Stromal cell of bone marrow (primary cell): ENCODE measurements around the gene RSPH6A.
"Not testable (repeated sequence)": the region's sequence is repeated elsewhere in the genome, so short reads cannot be mapped to it uniquely, and the experiment has no call there.

Source experiments
- DNase-seq: peaks from one replicate; pipeline ENCODE4 v3.0.0-alpha.2; 2012; ENCODE audit warnings: low read depth

Gene RSPH6A

DNA sequence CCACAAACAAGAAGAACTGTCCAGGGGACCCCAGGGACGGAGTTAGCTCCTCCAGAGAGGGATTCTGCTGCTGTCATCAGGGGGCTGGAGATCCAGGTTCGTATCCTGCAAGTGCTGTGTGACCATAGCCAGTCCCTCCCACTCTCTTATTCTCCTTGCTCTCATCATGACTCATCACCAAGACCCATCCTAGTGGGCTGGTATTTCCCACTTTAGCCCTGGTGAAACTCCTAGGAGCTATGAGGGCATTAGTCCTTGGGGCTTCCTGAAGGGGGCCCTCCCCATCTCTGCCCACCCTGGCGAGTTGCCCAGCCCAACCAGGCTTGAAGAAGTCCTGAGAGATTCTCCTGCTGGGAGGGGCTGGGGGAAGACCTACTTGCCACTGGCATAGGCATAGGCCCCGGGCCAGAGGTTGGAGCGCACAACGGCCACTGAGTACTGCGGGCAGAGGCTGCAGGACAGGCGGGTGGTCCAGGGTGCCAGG, 15.0 kb downstream of the RSPH6A start:
- no peak for DNase-seq

DNA sequence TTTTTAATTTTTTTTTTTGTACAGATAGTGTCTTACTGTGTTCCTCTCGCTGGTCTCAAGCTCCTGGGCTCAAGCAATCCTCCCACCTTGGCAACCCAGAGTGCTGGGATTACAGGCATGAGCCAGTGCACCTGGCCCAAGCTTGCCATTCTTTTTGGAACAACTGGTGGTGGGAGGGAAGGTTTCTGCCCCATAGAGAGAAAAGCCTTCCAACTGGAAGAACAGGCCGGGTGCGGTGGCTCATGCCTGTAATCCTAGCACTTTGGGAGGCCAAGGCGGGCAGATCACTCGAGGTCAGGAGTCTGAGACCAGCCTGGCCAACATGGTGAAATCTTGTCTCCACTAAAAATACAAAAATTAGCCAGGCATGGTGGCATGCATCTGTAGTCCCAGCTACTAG, 15.6 kb downstream of the RSPH6A start:
- not testable (repeated sequence) for DNase-seq

DNA sequence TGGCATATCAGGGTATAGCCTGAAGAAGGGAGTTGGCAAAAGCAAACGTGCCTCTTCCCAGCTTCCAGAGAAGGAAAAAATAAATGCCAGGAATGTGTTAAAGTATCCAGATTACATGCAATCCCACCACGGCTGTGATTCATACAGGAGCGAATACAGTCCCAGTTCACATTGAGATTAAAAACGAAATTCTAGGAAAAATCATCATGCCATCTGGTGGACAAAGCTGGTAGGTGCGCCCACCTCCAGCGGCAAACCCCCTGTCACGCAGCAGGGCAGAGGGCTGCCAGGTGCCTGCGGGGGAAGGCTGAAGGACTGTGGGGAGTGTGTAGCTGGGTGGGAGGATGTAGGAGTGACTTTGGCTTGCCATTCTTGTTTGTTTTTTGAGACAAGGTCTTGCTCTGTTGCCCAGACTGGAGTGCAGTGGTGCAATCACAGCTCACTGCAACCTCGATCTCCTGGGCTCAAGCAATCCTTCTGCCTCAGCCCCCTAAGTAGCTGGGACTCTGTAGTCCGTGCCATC, 16.1 kb downstream of the RSPH6A start:
- DNase-seq = peak; percentile 65

DNA sequence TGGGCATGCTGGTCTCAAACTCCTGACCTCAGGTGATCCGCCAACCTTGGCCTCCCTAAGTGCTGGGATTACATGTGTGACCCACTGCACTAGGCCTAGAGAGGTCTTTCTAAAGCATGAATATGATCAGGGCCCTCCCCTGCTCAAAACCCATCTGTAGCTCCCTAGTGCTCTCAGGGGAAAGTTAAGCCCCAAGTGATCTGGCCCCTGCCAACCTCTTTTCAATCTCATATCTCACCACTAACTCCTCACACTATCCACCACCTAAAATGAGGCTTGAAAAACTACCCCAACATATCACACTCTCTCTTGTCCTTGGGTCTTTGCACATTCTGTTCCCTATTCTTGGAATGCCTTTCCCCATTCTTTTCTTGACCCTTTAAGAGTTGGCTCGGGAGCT, 20.5 kb downstream of the RSPH6A start:
- DNase-seq = no peak

DNA sequence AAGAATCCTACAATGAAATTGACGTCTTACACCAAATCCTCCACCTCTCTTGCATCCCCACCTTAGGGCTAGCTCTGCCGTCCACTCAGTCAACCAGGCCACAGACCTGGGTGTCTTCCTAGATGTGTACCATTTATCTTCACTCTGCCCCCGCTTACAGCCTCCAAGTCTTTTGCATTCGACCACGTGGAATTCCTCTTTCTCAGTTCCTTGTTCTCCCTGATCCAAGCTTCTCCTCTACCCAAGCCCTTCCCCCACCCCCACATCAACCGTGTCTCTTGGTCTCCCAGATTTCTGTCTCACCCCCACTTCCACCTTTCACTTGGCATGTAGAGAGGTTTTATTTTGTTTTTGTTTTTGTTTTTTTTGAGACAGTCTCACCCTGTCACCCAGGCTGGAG, 21.2 kb downstream of the RSPH6A start:
- no peak for DNase-seq

DNA sequence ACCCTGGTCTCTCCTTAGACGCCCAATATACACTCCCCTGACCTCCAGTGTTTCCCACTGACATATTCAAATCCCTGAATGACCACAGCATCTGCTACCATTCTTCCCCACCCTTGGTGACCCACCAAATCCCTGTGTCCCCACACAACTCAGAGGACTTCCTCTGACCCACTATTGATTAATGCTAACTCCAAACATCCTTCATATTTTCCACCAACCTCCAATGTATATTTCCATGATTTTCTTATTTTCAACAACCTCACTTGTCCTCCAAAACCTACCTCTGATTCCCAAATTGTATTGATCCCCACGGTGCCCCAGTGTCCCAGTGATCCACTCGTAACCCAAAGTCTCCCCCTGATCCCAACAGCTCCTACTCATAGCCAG, 21.9 kb downstream of the RSPH6A start:
- DNase-seq = no peak

DNA sequence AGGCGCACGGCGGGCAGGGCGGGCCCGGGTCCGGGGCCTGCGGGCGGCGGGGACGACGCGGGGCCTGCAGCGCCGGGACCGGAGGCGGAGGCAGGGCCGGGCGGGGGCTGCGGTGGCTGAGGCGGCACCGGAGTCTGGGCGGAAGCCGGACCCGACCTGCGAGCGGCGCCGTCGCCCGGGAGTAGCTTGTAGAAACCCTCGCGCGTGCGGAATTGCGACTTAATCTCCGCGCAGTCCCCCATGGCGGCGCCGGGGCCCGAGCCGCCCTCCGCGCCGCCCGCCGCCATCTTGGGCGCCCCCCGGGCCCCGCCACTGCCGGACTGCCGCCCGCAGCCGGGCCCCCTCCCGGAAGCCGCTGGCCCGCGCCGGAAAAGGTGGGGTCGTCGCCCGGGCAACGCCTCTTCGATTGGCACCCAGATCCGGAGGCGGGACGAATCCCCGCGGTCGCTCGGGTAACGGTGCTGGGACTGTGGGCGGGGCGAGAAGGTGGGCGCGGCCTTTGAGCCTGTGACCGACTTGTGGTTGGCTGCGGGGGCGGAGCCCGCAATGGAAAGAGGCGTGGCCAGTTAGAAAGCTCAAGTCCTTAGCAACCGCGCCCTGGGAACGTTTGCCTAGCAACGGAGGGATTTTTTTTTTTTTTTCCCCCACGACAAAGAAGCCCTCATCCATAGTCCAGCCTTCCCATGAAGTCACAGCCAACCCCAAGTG, 22.5 kb downstream of the RSPH6A start, which contains the start of gene DMWD:
Gene DMWD, minus strand, starts transcription at position 376 of the 708 bp plus-strand sequence. Its CDS starts 89 bp downstream, at position 287.
- DNase-seq = peak; percentile 95

DNA sequence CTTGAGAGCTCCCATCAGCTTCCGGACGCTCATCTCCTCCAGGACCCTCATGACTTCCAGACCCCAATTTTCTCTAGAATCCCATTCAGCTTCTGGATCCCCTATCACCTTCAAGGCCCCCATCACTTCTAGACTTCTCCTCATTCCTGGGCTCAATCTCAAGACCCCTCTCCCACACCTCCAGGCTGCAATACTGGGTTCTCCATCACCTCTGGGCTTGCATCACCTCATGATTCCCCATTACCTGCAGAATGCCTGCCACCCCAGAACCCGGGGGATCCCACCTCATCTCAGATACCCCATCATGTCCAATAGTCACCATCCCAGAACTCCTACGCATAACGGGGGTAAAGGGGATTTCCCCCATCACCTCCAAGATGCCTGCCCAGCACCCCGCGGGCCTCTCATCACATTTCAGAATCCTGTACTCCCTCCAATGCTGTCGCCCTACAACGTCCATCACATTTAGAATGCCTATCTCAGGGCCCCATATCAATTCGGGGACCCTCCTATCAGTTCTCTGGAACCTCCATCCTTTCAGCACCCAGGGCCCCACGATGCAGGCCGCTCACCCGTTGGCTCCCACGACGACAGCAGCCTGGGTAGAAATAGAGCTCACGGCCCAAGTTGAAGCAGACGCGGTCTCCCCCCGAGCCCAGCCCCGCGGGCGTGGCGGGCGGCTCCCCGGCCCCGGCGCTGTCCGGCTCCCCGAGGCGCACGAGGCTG, 23.2 kb downstream of the RSPH6A start:
- DNase-seq = no peak

DNA sequence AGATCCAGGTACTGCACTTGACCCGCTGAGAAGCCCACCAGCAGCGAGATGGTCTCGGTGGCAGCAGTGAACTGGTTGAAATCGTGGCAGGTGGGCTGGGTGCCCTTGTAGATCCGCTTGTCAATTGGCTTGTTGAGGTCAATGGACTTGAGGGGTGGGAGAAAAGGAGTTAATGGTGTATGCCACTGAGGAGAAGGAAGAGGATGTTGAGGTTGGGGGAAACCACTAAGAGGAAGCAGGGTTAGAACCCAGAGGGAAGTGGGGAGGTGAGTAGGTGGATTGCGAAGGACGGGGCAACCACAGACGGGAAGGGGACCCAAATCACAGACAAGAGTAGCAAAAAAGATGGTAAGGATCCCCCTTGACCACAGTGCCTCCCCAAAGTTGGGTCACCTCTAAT, 24.2 kb downstream of the RSPH6A start:
- DNase-seq = no peak

DNA sequence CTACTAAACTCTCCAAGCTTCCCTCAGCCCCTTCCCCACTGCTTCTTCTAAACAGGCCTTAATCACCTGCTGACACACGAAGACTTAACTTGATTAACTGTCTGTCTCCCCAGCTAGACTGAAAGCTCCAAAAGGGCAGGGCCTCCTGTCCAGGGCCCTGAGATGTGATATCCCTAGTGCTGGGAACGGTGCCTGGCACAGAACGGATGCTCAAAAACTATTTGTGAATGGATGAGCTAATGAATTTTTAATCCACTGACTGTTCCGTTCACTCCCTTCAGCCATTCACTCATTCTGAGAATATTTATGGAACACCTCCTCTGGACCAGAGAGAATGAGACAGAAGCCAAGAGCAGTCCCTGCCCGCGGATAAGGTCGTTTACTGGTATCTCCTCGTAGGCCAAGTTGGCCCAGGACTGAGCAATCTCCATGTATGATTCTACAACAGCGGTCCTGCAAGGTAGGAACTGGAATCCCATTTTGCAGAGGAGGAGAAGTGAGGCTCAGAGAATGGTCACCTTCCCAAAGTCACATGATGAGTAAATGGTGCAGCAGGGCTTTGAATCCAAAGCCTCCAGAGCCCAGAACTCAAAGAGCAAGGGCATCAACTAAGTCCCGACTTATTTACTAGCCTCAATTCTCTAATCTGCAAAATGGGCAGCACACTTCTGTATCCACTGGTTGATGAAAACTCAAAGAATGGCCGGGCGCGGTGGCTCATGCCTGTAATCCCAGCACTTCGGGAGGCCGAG, 25.9 kb downstream of the RSPH6A start:
- DNase-seq = no peak

DNA sequence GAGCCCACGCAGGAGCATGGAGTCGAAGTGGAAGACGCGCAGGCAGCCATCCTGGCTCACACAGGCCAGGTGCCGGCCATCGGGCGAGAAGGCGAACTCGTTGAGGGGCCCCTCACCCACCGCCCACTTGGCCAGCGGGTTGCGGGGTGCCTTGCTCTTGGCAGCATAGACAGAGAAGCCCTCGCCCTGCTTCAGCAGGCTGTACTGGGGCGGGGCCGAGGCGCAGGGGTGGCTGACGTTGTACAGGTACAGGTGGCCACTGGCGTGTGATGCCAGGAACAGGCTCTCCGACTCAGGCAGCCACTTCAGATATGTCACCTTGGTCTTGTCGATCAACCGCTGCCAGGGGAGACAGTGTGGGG, 28.6 kb downstream of the RSPH6A start:
- DNase-seq = no peak

DNA sequence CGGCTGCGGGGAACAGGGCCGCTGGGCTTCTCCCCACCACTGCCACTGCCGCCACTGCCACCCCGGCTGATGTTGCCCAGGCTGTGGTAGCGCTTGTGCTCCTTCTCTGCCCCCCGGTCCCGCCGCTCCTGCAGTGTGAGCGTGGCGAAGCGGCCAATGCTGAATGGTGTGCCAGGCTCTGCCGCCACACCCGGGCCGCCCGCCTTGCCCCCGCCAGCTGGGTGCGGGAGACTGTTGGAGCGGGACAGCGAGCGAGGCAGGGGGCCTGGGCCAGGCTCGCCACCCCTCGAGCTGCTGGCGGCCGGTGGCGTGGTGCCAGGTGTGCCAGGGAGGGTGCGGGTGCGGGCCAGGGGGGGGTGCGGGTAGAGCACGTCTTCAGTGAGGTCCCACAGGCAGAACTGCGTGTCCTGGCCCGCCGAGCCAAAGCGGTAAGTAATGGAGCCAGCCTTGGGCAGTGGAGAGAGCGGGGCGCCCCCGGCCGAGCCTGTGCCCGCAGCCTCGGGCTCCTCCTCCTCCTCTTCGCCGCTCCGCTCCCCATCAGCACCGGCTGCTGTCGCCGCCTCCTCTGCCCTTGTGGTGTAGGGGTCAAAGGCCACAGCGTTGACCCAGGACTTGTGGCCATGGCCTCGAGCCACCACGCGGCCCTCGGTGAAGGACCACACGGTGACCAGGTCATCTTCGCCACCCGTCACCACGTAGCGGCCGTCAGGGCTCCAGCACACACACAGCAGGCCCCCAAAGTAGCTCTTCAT, 29.2 kb downstream of the RSPH6A start:
- no peak for DNase-seq

DNA sequence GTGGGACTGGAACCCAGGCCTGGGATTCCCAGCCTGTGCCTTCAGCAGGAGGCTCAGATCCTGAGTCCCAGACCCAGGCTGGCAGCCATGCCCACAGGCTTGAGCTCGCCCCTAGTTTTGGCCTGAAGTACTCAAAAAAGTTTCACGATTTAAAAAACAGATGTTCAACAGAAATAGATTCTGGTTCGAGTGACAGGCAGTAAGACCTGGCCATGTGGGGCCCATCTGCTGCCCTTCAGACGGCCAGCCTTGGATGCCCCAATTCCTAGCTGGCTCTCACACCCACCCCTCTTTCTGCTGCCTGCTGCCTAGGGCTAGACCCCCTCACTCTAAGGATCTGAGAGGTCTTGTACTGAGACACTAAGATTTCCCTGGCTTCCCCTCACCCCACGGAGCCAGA, 30.0 kb downstream of the RSPH6A start:
- no peak for DNase-seq

DNA sequence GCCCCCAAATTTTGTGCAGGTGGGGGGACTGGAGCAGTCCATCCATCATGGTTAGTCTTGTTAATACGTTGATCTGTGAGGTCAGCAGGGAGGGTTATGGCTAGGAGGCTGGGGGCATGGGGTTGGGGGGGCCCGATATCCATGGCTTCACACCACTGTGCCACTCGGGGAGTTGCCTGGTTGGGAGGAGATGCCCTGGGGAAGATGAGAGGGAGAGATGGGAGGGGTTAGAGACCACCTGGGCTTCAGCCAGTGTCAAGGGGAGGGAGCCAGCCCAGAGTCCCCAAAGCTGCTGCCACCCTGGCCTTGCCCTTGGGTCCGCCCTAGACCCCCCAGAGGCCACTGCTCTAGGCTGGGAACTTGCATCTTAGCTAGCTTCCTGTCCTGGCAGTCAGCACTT, 31.0 kb downstream of the RSPH6A start:
- DNase-seq = no peak

DNA sequence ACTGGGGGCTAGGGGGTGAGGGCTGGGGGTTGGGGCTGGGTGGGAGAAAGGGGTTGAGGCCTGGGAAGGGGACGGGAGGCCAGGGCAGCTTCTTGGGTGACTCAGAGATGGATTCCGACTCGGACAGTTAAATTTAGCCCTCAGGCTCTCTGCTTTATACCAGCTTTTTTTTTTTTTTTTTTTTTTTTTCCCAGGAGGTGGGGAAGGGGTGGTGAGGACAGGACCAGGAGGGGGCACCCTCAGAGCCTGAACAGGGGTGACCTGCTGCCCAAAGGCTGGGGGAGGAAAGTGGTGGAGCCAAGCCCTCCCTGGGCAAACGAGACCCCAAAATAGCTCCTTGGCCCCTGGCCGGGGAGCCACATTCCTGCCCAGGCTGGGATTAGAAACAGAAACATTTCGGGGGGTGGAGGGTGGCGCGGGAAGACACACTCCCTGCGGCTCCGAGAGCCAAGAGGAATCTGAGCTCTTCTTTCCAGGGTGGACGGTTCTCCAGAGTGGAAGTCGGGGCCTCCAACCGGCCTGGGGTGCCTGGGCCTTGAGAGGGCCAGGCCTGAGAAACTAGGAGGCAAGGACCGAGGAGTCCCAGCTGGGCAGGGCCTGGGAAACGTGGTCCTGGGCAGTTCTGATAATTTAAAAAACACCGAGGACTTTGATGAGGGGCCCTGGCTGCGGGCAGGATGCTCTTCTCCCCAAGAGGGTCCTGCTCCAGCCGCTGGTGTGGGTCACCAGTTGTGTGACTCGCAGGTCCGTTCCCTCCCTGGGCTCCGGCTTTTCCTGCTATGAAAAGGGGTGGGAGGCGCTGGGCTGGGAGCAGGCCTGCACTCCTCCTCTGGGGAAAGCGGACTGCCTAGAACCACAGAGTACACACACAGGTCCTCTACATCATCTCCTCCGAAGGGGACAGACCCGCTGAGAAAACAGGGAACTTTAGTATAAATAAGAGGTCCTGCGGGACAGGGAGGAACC, 32.0 kb downstream of the RSPH6A start:
- peak; percentile 58 for DNase-seq

DNA sequence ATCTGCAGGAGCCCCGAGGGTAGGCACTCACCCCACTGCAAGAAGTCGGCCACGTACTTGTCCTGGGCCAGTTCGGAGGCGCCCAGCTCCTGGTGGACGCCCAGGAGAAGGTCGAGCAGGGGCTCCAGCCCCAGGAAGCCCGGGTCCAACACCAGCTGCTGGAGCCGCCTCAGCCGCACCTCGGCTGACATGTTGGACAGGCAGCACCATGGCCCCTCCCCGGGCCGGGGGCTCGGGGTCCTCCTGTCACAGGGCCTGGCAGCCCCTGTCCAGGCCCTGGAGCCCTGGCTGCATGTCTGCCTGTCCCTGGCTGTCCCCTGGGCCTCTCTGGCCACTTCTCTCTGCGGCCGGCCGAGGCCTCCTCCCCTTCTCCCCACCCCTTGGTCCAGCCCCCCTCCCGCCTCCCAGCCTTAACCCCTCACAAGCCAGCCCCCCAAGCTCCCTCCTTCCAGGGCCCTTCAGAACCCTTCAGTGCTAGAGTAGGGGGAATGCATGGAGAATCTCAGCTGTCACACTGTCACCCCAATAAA, 32.9 kb downstream of the RSPH6A start, which contains the start of gene DMPK:
Gene DMPK, minus strand, starts transcription at position 329 of the 530 bp plus-strand sequence. Its CDS starts 138 bp downstream, at position 191.
- DNase-seq = no peak

DNA sequence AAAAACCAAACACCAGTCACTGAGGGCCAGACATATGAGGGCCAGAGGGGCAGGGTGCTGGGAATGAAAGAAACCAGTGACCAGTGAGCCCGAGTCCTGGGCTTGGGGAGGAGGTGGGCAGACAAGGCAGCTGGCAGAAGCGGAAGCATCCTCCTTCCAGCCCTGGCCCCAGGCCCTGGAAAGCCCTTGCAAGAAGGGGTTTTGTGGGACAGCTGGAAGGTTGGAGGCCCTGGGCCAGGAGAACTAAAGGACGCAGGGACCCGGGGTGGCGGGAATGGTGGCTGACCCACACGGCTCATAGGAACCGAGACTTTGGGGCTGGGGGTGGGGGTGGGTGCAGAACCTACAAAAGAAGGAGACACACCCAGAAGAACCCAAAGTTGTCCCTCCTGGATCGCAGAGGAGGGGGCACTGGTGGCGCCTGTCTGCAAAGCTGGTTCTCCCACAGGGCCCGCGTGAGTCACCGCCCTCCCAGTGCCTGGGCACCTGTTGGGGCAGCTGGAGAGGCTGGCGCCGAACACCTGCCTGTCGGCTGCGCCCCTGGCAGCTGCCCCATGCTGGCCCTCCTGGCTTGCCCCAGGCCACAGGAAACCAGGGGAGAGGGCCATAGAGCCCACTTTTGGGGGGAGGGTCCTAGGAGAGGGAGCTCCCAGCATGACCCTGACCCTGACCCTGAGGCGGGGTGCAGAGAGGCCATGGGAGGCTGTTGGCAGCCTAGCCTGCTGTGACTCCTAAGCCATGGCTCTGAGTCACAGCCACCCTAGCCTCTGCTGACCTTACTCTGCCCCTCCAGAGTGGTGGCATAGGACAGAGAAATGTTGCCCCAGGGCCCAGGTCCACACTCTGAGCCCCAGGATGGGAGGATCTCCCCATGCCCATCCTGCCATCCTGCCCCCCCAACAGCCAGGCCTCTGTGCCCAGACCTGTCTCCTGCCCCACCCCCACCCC, 33.6 kb downstream of the RSPH6A start:
- DNase-seq = no peak

DNA sequence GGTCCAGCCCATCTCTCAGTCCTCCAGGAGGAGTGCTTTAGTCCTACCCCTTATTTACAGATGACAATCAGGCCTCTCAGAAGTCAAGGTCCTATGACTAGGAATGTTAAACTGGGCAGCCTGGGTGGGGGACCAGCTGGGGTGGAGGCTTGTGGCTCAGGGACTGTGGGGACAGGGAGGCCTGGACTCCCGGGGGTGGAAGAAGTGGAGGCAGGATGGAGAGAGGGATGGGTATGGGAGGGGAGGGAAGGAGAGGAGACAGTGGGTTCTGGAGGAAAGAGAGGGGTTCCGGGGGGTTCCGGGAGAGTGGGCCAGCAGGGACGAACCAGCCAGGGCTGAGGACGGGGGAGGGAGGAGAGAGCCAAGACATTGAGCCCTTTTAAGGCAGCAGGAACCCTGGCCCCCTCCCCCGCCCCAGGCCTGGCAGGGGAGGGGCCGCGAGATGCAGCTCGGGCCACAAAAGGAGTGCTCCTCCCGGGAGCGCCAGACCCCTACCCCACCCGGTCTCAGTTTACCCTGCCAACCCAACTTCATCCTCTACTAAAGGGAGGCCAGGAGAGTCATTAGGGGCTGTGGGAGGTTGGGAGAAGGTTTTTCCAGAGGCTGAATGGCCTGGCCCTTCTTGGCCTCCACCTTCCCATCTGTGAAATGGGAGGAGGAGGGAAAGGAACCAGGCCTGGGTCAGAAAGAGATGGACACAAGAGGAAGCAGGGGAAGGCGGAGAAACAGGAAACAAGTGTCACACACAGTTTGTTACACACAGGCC, 34.5 kb downstream of the RSPH6A start:
- no peak for DNase-seq

DNA sequence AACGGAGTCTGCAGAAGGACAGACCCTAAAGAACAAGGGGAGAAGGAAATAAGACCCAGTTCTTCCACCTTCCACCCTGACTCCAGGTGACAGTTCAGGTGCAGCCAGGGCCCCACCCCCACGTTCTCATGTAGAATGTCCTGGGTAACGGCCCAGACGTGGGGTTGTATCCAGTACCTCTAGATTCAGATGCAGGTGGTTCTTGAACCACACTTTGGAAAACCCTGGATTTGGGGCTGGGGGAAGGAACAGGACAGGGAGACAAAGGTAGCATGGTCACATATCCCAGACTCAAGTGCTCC, 35.0 kb downstream of the RSPH6A start:
- no peak for DNase-seq
